GM21515 (cell line): Measurements from ENCODE around the gene CELF1.
"Not testable (repeated sequence)": the region's sequence is repeated elsewhere in the genome, so short reads cannot be mapped to it uniquely, and the experiment has no call there.

Source experiments
- ATAC-seq: cut with Tn5 transposase; IDR thresholded peaks from one replicate; pipeline ENCODE4 v1.9.1; 2021; ENCODE audit not compliant: unreplicated experiment

The CELF1 gene

GRCh38 chr11:47488674-47489394 is 64.1 kb downstream of the CELF1 start:
- no peak for ATAC-seq

DNA sequence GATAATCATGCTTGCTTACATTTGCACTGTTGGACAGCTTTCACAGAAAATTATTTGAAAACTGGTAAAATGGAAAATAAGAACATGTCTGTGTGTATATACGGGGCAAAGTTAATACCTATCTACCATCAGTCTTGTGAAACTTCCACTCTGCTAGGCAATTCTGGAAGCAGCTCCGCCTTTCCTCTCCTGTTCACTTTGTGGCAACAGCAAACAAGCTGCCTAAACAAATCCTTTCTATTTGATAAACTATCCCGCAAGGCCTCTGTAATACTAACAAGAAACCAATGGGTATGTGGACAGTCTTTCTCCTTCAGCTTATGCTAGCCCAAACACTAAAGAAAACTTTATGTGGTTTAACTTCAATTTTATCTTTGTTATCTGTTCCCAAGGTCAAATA is 64.8 kb downstream of the CELF1 start:
- no peak for ATAC-seq

- no peak for ATAC-seq
Measured at GRCh38 chr11:47487421-47487820, 65.5 kb downstream of the CELF1 start.

DNA sequence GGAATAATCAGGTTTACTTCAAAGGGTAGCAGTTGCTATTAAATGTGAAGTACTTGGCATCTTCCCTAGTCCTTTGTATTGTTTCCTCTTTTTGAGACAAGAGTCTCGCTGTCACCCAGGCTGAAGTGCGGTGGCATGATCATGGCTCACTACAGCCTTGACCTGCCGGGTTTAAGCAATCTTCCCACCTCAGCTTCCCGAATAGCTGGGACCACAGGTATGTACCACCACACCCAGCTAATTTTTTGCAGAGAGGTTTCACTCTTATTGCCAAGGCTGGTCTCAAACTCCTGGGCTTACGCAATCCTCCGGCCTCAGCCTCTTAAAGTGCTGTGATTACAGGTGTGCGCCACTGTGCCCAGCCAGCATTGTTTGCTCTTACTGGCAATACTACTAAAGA is 67.8 kb downstream of the CELF1 start:
- no peak for ATAC-seq

- ATAC-seq, result no peak
Measured at GRCh38 chr11:47483457-47483856, 69.5 kb downstream of the CELF1 start.

DNA sequence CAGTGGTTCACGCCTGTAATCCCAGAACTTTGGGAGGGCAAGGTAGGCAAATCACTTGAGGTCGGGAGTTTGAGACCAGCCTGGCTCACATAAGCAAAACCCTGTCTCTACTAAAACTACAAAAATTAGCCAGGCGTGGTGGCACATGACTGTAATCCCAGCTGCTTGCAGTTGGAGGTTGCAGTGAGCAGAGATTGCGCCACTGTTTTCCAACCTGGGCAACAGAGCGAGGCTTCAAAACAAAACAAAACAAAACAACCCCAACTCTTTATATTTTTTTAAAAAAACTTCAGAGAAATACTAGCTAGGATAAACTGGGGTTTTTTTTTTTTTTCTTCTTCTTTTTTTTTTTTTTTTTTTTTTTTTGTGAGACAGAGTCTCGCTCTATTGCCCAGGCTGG is 72.2 kb downstream of the CELF1 start:
- ATAC-seq, result no peak

GRCh38 chr11:47478651-47479329 is 74.1 kb downstream of the CELF1 start:
- ATAC-seq, result no peak

DNA sequence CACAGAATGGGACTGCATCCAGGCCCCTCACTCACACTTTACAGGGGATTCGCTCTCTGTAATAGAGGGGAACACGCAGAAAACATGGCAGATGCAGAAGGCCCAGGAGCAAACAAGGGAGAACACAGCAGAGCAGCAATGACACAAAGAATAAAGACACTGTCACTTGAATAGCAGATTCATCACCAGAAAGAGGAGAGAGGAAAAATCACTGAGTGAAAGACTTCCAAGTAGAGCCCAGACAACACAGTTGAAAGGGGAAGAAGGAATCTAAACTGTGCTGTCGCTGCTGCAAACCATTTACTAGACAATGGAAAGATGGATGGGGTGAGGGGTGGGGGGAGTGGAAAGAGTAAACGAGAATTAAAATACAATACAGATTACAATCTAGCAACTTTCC is 75.2 kb downstream of the CELF1 start:
- ATAC-seq, result no peak

DNA sequence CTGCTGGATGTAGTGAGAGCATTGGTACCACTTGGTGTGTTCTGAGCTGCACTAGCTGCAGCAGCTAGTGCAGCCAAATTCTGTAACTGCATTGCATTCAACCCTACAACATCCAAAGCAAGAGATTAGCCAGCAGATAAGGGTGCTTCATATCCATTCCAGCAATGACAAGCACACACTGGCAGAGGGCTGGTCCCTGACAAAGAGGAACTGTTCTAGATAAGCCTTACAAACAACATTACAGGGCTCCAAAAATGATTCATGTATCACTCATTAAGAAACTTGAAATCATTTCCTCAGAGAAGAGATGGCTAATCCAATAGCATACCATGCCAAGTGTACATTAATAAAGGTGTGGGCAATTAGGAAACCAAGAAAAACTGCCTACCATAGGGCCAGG is 75.6 kb downstream of the CELF1 start:
- ATAC-seq, result no peak

GRCh38 chr11:47470671-47471070 is 82.3 kb downstream of the CELF1 start:
- no peak for ATAC-seq

DNA sequence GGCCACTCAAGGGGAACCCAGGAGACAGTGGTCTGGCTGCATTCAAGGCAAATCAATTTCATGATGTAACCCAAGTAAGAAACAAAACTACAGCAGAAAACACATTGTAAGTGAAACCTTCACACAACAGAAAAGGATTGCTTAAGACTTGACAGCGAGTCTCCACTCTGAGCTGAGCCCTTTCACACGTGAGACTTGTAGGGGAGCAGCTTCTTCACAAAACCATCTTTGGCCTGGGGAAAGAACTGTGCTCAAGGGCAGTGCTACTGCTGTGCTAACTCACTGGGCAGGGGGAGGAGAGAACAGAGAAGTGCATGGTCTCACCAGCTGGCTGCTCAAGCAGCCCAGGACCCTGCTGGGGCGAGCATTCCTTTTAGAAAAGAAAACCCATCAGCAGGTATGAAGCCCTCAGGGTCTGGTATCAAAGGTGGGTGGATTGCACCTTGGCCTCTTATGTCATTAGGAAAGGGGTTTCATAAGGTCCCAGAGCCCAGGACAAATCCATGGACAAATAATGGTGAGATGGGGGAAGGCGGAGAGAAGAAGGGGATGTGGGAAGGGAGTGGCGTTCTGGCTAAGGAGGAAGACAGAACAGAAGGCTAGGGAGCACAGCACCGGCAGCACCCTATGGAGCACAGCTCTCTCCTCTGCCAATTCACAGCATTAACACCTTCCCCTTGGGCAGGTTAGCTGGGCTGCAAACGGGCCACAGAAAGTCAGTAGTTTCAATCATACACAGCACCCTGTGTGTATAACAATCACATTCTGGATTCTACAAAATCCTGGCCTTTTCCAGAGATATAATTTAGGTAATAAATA is 83.4 kb downstream of the CELF1 start:
- no peak for ATAC-seq

DNA sequence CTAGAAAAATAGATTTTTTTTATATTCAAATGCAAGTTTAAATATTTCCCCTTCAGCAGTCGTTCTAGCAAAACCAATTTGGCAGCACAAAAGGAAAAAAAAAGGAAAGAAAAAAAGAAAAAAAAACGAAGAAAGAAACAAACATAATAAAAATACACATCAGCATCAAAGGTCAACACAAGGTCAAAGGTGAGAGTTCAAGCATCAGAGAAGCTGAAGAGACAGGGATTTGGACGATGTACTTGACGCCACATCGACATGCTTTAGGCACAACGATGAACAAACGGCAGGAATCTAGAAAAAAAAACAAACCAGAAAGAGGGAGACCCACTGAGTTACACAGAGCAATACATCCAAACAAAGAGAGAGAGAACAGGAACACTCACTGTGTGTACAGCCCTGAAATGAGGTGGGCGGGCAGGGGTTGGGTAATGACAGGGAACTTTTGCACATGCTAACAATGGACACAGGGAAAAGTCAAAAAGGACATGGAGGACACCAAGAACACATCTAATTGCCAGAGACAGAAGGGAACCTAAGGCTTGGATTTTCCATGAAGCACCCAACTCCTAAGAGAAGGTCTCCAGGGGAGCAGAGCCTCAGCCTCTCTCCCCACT is 84.2 kb downstream of the CELF1 start:
- ATAC-seq, result no peak

DNA sequence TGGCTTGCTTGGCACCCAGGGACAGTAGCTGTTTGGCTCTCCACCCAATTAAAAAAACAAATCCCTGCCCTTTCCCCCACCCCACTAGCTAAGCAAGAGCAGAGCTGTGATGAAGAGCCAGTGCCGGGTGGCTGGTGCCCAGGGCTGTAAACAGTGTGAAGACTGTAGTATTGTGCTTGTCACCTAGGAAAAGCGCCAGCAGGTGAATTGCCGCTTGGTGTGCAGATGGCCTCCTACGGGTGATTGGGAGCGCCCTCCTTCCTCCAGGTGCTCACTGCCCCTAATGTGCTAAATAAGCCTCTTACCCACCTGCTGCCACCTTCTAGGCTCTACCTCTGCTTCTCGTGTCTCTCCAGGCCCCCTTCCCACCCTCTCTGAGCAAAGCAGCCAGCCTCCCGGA is 85.6 kb downstream of the CELF1 start:
- no peak for ATAC-seq

- no peak for ATAC-seq
Measured at GRCh38 chr11:47466701-47467250, 86.2 kb downstream of the CELF1 start.

DNA sequence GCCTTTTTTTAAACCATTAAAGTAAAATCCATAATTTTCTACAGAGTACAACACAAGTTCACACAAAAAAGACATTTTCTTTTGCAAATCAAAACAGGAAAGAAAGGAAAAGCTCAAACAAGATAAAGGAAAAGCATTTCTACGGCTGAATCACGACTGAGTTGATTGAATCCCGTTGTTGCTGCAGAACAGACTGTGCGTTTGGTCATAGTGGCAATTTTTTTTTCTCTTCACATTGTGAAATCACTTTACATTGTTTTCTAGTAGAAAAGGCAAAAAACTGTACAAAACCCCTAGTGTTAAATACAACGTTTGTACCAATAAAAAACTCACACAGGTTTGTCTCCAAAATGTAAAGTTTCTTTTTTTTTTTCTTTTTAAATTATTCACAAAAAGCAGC is 86.7 kb downstream of the CELF1 start:
- no peak for ATAC-seq

GRCh38 chr11:47464483-47464882 is 88.4 kb downstream of the CELF1 start:
- ATAC-seq, result no peak

GRCh38 chr11:47461876-47462275 is 91.1 kb downstream of the CELF1 start:
- ATAC-seq, result no peak

GRCh38 chr11:47460571-47461235 is 92.2 kb downstream of the CELF1 start:
- ATAC-seq, result no peak

DNA sequence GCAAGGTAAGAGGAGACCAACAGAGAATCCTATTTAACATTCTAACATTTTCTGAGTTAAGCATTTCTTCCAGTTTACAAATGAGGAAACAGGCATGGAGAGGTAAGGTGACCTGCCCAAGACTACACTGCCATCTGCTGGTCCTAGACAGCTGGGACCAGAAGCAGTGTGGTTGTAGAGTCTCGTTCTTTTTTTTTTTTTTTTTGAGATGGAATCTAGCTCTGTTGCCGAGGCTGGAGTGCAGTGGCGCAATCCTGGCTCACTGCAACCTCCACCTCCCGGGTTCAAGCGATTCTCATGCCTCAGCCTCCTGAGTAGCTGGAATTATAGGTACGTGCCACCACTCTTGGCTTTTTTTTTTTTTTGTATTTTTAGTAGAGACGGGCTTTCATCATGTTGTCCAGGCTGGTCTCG is 98.7 kb downstream of the CELF1 start:
- not testable (repeated sequence) for ATAC-seq

- ATAC-seq, result no peak
Measured at GRCh38 chr11:47453365-47453764, 99.6 kb downstream of the CELF1 start.

- no peak for ATAC-seq
Measured at GRCh38 chr11:47451990-47452389, 100.9 kb downstream of the CELF1 start.
